CD1c-positive myeloid dendritic cell (primary cell): ENCODE measurements around the gene CCDC136.

Experiments used
- DNase-seq: peaks from one replicate; pipeline ENCODE4 v3.0.0-alpha.2; 2016; ENCODE audit errors: extremely low spot score

CCDC136 gene

DNA sequence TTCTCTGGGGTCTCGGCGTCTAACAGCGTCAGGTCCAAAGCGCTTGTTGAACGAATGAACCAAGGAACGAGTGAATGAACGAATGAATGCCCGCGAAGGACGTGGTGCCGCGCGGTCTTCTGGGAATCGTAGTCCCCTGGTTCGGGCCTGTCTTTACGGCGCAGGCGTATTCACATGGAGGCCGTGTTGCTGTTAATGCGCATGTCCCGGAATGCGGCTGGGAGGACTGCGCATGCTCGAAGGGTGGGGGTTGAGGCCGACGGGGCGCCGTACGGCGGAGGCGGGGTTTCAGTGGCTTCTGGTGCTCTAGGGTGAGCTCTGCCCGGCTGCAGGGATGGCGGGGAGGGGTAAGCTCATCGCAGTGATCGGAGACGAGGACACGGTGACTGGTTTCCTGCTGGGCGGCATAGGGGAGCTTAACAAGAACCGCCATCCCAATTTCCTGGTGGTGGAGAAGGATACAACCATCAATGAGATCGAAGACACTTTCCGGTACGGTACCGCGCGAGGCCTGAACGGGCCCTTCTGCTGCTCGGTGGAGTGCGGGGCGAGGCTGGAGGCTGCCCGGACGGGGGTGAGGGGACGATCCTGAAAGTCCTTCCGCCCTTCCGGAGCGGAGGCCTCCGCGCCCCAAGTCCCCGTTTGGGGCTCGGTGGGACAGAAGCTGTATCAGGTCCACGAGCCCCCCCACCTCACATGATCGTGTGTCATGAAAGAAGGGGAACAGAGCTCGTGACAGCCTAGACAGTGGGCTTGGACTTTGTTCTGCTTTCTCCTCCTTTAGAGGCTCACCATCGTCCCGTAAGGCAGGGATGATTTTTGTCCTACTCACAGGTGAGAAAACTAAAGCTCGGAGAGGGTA, 71.0 kb downstream of the CCDC136 start, which contains the start of gene ATP6V1F:
TSS of gene ATP6V1F (plus strand) at position 286 of the 862 bp plus-strand sequence. CDS start at position 335, 49 bp downstream.
- peak; percentile 98 for DNase-seq

DNA sequence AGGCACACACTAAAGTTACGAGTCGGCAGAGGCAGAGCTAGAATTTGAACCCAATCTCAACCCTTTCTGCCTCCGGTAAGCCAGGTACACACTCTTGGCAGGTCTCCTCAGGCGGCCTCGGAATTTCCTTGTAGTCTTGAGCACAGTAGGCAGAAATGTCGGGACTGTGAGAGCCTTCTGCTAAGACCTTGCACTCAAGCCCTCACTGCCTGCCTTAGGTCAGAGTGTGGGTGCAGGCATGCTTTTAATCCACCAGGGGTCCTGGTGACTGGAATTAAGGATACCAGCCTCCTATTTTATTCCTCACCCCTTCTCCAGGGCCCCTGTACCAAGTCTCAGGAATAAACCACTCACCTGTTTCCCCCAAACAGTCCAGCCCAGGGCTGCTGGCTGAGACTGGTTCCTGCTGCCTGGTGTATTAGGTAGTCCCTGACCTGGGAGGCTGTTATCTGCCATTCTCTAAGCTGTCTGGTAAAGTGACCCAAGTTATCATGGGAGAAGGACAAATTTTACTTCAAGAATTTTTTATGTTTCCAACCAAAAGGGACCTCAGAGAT, 71.7 kb downstream of the CCDC136 start:
- DNase-seq, result peak; percentile 48

GRCh38 chr7:128865303-128865702, 73.5 kb downstream of the CCDC136 start:
- DNase-seq, result no peak

DNA sequence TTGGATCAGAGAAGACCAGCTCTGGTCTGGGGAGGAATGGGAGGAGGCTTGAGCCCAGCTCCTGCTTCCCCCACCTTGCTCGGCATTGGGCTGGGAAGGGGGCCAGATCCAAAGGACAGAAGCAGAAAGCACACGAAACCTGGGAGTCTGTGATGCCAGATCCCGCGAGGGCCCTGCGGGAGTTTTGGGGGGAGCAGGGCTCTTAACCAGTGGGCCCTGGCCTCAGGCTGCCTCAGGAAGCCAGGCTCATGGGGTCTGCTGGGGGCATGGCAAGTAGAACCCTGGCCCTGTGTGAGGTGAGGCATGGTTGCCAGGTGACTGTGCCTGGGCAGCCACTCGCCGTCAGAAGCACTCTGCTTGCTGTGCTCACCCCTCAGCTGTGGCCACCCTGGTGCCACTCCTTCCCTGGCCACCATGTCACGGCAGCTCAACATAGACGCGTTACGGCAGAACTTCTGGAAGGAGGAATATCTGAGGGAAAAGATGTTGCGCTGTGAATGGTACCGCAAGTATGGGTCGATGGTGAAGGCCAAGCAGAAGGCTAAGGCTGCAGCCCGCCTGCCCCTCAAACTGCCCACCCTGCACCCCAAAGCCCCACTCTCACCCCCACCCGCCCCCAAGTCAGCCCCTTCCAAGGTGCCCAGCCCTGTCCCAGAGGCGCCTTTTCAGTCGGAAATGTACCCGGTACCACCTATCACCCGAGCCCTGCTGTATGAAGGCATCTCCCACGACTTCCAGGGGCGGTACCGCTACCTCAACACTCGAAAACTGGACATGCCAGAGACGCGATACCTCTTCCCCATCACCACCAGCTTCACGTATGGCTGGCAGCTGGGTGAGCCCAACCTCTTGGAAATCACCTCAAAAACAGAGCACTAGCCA, 74.5 kb downstream of the CCDC136 start:
- no peak for DNase-seq

GRCh38 chr7:128867241-128867640, 75.5 kb downstream of the CCDC136 start:
- no peak for DNase-seq

- no peak for DNase-seq
These were observed 76.3 kb downstream of the CCDC136 start for GRCh38 chr7:128867842-128868623.

DNA sequence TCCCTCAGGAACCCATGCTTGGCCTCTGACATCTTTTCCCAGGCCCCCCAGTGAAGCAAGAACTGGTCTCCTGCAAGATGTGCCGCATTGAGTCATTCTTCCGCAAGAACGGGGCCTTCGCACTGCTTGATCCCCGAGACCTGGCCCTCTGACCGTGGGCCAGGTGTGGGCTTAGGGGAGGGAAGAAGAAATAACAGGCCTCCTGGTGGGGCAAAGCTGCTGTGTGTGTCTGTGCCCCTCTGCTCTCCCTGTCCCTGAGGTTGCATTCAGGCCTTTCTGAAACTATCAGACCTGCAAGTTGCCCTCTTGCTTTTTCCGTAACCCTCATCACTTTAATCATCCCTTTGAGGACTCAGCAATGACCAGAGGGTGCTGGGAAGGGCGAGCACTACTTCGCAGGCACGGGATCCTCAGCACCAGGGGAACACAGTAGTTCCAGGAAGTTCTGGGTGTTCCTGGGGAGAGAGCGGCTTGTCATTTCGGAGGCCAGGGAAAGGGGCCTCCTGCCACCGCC, 76.9 kb downstream of the CCDC136 start:
- peak; percentile 3 for DNase-seq

DNA sequence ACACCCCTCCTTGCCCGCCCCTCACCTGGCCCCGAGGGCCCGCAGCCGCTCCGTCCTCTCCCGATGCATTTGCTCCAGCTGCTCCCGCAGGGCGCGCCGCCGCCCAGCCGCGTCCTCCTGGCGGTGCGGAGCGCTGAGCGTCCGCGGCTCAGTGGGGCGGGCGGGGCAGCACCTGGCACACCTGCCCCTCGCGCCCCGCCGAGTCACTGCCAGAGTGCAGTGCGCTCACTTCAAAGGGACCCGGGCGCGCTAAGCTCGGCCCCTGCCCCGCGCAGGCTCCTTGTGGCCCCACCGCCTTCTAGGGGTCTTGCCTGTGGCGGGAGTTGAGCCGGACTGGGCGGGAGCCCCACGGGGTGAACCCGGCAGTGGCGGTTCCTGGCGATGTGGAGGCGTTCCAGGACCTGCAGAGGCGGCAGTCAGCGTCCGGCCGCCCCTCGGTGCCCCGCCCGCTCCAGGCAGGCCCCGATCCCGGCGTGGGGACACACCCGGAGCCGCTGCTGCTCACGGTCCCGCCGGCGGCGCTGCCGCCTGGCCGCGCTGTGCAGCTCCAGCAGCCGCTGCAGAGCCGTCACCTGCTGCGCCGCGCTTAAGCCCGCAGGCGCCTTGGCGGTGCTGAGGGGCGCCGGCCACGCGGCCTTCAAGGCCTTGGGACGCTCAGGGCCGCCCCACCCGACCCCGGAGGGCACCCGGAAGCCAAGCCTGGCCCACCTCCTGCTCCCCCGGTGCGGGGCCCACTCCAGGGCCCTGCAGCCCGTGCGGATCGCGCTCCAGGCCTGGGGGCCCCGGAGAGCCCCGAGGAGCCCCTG, 77.6 kb downstream of the CCDC136 start:
- DNase-seq, result peak; percentile 51

DNA sequence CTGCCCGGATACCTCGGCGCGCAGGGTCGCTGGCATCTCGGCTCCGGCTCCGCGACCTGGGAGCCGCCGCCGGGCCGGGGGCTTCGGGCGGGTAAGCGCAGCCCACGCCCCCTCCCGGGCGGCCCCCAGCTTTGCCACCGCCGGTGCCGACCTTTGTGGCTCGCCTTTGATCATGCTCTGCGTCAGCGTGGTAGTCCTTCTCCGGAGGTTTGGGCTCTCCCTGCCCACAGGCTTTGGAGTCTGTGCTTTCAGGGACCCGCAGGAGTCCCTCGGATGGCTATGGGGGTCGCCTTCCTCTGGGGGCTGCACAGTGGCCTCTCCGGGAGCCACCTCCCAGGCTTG, 78.1 kb downstream of the CCDC136 start:
- no peak for DNase-seq

GRCh38 chr7:128871050-128871449, 79.3 kb downstream of the CCDC136 start:
- no peak for DNase-seq
